GM19351 (cell line): ENCODE data around the gene CLTB.

ENCODE experiments used
- ATAC-seq: cut with Tn5 transposase; IDR thresholded peaks from one replicate; pipeline ENCODE4 v1.9.1; 2021; ENCODE audit warnings: mild to moderate bottlenecking, moderate library complexity; ENCODE audit not compliant: unreplicated experiment

Gene CLTB

DNA sequence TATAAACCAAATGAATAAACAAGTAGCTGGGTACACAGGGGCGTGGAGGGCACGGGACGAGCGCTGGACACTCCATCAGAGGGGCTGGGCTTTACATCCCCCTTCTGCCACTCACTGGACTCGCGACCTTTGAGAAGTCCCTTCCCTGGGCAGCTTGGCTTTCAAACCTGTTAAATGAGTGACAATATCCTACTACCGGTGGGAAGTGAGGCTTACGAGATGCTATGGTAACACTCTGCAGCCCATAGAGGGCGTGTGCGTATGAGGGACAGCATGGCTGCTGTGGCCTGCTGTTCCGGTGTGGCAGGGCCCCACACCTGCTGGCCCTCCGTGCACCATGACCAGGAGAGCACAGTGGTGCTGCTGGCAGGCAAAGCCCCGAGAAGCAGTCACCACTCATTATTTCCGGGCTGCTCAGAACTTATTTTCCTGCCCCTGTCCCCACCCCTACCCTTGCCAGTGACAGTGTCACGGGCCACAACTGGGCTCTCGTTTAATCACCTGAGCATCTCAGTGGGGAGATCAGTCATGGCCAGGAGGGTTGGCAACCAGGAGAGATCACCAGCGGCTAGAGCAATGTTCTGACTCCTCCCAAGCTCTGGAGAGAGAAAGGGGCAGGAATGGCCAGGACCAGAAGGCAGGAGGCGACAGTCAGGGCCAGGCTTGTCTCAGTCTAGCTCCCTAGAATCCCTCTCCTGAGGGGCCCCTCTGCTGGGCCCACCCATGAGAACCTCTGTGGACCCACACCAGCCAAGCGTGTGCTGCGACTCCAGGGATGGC is 10.5 kb downstream of the CLTB start:
- no peak for ATAC-seq

DNA sequence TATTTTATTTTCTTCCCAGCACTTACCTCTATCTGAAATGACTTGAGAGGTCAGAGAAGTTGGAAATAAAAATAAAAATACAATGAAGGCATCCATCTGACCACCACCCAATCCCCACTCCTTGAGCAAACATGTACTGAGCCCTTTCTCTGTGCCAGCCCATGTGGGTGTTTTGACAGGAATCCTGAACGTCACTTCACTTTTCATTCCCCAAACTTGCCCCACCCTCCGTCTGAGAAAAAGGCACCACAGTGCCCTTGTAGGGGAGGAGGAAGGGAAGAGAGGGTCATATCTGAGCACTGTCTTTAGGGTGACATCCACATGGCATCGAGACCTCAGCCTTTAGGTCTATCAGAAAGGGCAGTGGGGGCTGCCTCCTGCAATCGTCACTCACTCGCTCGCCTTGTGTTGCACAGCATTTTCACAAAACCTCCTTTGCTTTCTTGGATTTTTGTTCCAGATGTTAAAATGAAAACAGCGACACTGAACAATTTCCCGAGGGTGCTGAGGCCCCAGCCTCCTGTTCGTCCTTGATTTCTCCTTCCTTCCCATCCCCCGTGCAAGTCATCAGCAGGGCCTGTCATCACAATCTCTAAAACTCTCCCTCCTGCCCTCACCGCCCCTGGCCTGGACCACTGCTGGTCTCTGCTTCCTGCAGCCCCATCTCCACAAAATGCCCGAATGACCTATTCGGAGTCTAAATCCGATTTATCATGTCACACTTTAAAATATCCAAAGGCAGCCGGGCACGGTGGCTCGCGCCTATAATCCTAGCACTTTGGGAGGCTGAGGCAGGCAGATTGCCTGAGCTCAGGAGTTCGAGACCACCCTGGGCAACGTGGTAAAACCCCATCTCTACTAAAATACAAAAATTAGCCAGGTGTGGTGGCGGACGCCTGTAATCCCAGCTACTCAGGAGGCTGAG is 14.8 kb downstream of the CLTB start:
- ATAC-seq = no peak

DNA sequence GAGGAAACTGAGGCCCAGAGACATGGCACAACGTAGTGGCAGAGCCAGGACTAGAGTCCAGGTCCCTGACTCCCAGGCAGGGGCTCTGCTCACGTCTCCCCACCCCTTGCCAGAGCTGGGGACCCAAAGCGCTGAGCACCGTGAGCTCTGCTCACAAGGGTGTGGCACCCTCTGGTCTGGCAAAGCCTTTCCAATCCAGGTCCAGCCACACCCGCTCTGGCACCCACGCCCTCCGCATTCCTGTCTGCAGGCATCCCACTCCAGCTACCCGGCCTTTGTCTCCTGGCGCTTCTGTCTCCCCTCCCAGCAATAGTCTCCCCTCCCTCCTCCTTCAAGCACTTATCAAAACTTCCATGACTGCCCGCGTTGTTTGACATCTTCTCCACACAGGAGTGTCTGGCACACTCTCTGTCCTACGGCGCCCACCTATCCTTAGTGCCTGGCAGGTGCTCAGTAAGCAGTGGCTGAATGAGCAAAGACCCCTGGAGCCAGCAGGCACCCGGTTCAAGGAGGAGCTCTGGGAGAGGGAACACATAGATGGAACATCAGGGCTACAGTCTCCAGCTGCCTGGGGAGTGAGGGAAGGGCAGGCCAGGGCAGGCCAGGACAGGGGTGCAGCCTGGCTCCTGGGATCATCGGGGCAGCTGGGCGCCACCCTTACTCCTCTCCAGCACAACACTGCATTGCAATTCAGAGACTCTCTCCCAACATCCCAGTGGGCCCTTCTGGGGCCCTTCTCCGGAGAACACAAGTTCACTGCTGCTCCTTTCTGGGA is 15.8 kb downstream of the CLTB start:
- ATAC-seq = no peak

DNA sequence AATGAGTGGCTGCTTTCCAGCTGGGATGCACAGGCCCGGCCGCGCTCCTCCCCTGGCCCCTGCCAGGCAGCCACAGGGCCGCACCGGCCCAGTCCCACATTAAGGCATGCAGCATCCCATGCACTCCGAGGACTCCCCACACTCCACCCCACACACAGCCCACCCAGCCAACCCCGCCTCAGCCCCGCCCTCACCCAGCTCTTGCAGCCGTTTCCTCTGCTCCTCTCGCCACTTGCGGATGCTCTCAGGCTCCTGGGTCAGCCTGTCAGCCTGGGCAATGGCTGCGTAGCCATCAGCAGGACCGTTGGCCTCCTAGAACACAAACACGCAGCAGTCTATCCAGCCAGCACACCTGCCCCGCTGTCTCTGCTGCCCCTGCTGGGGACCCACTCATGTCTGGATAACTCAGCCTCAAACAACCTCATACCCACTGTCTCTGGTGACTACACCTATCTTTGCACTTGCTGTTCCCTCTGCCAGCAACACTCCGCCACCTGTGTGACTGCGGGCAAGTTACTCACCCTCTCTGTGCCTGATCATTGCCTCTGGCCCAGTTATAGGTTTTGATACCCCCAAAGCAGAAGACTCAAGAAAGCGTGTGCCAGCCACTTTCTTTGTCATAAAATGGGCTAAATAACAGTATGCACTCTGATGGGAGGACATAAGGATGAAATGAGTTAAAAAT is 18.5 kb downstream of the CLTB start:
- no peak for ATAC-seq

DNA sequence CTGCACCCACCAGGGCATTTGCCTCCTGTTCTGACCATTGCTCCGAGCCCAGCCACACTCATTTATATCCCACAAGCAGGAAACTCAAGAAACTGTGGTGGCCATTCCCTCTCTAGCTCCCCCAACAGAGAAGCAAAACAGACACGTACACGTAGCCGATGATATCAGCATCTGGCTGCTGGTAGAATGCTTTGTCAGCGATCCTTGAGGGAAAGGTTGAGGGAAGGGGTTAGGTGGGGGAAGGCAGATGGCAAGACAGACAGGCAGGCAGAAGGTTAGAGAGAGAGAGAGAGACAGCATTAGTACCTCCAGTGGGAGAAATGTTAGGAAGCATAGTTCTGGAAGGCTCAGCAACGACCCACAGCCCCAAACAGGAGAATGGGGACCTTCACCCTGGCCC is 20.0 kb downstream of the CLTB start:
- no peak for ATAC-seq

DNA sequence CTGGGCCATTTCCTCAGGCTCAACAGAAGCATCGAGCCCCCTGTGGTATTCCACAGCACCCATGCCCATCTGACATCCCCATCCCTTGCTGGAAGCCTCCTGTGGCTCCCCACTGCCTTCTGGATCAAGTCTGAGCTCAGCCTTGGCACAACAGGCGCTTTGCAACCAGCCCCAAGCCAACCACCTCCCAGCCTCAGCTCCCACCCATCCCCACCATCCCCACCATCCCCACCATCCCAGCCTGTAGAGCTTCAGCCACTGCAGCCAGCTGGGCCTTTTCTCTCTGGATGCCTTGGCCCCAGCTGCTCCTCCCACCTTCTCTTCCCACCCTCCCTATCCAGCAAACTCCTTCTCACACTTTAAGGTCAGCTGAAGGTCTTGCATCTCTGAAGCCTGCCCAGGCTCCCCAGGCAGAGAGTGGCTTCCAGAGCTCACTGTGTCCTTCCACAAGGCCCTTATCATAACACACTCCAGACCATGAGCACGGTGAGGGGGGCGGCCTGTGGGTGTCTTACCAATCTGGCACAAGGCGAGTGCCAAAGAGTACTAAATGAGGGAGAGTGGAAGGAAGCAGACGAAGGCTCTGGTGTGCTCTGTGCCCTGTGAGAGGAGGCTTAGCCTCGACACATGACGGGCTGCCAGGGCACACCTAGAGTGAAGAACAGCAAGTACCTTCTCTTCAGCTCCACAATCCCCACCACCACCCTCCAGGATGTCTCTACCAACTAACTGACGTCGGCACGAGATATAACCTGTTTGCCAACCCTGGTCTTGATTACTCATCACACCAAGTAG is 21.3 kb downstream of the CLTB start:
- no peak for ATAC-seq

DNA sequence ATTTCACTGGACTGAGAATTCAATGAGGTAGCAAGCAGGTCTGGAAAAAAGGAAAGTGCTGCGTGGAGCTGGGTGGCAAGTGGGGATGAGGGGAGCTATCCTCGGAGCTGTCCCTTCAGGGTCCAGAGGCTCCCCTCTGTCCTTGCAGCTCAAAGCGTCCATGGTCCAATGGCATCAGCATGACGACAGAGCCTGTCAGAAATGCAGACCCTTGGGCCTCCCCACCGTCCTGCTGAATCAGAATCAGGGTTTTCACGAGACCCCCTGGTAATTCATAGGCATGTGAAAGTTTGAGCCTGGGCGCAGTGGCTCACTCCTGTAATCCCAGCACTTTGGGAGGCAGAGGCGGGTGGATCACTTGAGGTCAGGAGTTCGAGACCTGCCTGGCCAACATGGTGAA is 22.2 kb downstream of the CLTB start:
- no peak for ATAC-seq

DNA sequence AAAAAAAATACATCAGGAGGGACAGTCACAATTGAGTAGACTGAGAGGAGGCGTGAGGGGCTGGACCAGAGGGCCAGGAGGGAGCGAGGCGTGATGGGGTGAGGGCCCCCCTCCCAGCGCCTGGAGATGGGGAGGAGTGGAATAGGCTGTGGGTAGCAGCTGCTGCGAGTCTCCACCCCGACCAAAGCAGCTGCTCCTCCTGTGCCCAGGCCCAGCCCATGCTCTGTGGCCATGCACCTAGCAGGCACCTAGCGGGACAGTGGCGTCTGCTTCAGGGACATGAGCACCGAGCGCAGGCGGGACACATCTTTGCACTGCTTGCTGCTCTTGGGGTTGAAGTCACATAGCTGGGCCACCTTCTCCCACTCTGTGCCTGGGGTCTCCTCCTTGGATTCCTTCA is 23.8 kb downstream of the CLTB start:
- no peak for ATAC-seq

DNA sequence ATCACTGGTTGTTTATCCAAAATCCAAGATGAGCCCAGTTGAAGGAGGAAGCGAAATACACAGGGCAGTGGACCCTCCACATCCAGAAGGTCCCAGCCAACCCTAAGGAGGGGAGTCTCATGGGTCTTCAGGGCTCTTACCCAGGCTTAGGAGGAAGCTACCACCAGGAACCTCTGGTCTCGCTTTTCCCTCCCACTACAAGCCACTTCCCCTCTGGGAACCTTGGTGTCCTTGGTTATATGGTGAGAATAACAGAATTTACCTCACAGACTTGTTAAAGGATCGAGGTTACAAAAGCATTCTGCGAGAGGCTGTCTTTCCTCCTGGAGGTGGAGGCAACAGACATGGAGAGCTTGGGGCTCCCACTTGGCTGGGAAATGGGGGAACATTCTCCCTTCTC is 24.3 kb downstream of the CLTB start:
- no peak for ATAC-seq

DNA sequence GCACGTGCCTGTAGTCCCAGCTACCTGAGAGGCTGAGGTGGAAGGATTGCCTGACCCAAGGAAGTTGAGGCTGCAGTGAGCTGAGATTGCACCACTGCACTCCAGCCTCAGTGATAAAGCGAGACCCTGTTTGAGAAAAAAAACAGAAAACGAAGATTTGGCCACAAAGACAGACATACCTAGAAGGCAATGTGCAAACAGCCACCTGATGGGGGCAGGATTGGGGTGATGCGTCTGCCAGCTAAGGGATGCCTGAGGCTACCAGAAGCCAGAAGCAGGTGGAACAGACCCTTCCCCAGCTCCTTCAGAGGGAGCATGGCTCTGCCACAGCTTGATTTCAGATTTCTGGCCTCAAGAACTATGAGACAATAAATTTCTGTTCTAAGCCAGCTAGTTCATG is 24.9 kb downstream of the CLTB start:
- ATAC-seq = no peak

DNA sequence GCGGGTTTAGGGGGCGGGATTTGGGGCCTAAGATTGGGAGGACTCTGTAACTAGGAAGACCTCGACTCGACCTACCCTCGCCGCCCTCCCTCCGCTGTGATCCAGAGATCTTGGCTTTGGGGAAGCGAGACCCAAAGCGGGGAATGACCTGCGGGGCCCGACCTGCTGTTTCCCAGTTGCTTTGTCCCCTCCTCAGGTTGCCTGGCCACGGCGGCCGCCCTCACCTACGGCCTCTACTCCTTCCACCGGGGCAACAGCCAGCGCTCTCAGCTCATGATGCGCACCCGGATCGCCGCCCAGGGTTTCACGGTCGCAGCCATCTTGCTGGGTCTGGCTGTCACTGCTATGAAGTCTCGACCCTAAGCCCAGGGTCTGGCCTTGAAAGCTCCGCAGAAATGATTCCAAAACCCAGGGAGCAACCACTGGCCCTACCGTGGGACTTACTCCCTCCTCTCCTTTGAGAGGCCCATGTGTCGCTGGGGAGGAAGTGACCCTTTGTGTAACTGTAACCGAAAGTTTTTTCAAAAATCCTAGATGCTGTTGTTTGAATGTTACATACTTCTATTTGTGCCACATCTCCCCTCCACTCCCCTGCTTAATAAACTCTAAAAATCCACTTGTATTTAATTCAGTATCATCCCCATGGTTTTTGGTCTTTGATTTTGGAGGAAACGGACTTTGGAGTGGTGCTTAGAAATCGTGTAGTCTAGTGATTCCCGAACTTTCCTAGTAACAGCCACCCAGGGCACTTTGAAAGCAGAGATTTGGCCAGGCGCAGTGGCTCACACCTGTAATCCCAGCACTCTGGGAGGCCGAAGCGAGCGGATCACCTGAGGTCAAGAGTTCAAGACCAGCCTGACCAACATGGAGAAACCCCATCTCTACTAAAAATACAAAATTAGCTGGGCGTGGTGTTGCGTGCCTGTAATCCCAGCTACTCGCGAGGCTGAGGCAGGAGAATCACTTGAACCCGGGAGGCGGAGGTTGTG is 26.9 kb downstream of the CLTB start:
- ATAC-seq = peak; percentile 37

DNA sequence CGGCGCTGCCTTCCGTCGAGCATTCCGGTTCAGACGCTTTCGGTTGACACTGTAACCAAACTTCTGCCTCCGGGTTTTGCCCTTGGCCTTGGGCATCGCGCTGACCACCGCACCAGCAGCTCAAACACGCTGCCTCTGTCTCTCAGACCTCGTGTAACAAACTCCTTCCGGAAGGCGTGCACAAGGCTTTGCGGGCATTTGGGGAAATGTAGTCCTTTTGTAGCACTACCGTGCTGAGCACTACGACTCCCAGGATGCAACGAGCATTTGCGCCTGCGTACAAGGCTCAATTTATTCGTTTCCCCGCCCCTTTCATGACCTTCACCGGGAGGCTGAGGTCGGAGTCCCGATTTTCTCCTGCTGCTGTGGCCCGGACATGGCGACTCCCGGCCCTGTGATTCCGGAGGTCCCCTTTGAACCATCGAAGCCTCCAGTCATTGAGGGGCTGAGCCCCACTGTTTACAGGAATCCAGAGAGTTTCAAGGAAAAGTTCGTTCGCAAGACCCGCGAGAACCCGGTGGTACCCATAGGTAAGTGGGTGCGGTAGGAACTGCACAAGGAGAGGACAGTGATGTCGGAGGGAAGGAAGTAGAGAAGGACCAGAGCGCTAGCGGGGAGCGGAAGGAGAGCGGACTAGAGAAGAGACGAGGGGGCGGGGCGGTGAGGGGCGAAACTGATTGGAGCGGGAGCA is 27.8 kb downstream of the CLTB start, which contains the start of the genes HIGD2A and NOP16:
TSS of gene HIGD2A (plus strand) at position 308 of the 691 bp plus-strand sequence. CDS start at position 377, 69 bp downstream.
TSS of gene NOP16 (minus strand) at position 155 of the 691 bp plus-strand sequence. CDS start at position 96, 59 bp downstream.
- ATAC-seq = peak; percentile 87

DNA sequence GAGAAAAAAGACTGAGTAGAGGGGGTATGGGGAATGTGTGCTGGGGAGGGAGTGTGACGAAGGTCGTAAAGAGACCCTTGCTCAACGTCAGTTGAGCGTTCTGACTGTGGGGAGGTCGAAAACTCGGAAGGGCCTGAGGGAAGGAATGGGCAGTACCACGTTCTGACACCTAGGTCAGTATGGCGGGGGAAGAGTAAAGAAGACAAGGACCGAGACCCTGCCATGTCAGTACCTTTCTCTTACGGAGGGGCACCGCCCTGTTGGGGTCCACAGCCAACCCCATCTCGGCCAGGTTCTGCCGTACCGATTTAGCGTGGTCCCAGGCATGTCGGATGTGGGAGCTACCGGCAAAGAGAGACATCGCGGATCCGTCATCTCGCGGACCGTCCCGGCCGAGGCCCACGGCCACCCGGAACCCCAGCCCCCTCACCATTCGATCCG is 28.3 kb downstream of the CLTB start:
- peak; percentile 0 for ATAC-seq

DNA sequence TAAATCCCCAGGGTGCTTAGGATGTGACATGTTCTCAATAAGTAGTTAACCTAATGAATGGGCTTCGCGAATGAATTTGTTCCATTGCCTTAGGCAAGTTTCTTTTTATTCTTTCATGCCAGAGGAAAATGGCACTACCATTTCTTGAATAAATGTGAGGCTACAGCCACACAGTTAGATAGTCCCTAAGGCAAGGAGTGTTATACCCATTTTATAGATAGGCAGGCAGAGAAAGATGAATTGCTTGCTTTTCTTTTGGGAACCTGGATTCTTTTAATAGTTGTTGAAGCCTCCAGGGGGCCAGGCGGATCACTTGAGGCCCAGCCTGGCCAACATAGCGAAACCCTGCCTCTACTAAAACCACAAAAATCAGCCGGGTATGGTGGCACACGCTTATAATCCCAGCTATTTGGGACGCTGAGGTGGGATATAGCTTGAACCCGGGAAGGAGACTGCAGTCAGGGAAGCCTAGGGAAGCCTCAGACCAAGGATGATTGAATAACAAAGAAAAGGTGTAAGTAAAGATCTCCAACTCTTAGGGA is 28.9 kb downstream of the CLTB start:
- no peak for ATAC-seq

DNA sequence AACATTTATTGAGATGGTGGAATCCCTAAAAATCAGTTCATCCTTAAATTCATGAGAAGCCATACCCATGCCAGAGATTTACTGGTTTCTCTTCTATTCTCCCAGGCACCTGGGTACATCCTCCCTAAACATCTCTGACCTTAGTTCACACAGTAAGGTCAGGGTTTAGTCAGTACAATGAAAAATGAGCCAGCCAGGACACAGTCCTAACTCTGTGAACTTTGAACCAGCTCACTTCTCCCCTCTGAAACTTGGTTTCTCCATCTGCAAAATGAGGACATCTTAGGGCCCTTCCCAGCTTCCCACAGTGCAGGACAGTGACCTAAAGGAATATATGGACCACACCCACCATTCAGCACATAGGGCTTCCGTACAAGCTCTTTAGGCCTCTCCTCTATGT is 29.8 kb downstream of the CLTB start:
- no peak for ATAC-seq

DNA sequence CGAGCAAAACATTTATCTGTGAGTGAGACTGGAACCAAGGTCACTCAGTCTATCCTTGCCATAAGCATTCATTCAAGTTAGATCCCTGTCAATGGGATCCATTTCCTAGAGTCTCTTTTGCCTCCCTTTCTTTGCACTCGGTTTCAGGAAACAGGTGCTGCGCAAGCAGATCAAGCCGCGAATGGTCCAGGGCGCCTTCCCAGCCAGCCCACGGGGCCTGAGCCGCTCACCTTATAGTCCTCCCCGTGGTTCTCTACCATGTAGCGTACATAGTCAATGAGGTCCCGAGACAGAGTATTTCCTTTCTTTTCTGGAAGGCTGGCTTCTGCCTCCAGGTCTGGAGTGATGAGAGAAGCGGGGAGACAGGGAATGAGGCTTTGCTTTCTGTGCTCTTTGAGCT is 31.3 kb downstream of the CLTB start:
- ATAC-seq = no peak

DNA sequence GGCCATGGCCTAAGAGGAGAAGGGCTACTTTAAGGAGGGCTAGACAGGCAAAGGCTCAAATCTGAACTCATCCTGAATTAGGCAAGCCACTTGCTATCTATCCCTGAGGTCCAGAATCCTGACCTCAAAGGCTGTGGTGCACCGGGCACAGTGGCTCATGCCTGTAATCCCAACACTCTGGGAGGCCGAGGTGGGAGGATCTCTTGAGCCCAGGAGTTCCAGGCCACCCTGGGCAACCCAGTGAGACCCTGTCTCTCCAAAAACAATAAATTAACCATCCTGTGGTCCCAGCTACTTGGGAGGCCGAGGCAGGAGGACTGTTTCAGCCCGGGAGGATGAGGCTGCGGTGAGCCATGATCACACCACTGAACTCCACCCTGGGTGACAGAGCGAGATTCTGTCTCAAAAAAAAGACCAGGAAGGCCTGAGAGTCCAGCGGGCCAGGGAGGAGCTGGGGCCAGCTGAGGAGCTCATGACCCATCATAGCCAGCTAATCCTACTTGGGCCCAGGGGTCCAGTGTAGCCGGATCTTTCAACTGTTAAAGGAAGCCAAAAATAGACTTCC is 31.9 kb downstream of the CLTB start:
- ATAC-seq = no peak
